ENCODE results near the gene SEMA6B.

Gene SEMA6B

GRCh38 chr19:4566402-4567051, 7.0 kb upstream of the SEMA6B start:
- no peak for TF ChIP-seq CTCF (IDR thresholded peaks at IDR 0.05)

- peak; percentile 99 for TF ChIP-seq CTCF (IDR thresholded peaks at IDR 0.05)
These were observed 1.2 kb downstream of the SEMA6B start for GRCh38 chr19:4557971-4558941.

GRCh38 chr19:4557144-4557970, 2.1 kb downstream of the SEMA6B start:
- TF ChIP-seq CTCF (IDR thresholded peaks at IDR 0.05): no peak

- no peak for TF ChIP-seq CTCF (IDR thresholded peaks at IDR 0.05)
These were observed 2.8 kb downstream of the SEMA6B start for GRCh38 chr19:4556597-4557127.

GRCh38 chr19:4555657-4556561, 3.6 kb downstream of the SEMA6B start:
- TF ChIP-seq CTCF (IDR thresholded peaks at IDR 0.05): no peak

GRCh38 chr19:4554717-4555116, 4.8 kb downstream of the SEMA6B start:
- no peak for TF ChIP-seq CTCF (IDR thresholded peaks at IDR 0.05)
